ENCODE measurements around the gene MRPS18A.

DNA sequence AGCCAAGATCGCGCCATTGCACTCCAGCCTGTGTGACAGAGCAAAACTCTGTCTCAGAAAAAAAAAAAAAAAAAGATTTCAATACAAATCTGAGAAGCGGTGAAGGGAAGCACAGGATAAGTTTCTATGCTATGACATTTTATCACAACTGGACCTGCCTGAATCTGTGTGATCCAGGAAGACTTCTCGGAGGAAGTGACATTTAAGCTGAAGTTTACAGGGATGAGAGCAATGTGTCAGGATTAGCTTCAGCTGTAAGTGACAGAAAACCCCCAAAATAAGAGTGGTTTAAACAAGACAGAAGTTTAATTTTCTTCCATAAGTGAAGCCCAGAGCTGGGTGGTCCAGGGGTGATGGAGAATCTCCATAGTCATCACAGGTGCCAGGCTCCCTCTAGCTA lies 33.4 kb upstream of the MRPS18A start:
- TF ChIP-seq EZH2 (IDR thresholded peaks at IDR 0.05; ENCODE audit: low read depth) (no peak), CTCF (conservative IDR thresholded peaks at IDR 0.05) (no peak)

Measured in PC-9 (cell line).